ENCODE results near the gene TTI1.

TTI1 gene

DNA sequence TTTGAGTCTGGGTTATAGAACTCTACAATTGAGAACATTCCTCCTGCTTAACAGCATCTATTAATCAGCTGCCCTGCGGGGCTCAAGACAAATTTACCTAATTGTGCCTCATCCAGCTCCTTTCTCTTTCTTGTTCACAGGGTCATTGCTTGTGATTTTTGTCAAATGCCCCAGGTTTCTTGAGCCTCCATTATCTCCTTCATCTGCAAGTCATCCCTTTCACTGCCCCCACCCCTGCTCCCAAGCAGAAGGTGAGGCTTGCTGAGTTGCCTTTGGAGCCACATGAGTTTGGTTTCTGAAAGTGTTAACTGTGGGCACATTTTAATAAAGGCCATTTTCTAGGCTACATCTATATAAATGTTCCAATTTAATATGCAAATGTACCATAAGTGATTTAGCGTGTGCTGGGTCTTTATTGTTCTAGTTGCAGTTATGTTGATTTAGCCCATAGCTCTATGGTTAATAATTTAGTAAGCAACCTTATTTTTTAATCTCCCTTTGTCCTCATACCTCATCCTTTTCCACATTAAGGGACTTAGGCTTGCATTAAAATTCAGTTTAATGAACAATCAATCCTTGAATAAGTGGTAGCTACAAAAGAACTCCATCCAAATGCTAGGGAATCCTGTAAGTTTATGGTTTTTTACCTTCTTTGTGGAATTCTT is 74.3 kb downstream of the TTI1 start:
- DNase-seq = no peak

DNA sequence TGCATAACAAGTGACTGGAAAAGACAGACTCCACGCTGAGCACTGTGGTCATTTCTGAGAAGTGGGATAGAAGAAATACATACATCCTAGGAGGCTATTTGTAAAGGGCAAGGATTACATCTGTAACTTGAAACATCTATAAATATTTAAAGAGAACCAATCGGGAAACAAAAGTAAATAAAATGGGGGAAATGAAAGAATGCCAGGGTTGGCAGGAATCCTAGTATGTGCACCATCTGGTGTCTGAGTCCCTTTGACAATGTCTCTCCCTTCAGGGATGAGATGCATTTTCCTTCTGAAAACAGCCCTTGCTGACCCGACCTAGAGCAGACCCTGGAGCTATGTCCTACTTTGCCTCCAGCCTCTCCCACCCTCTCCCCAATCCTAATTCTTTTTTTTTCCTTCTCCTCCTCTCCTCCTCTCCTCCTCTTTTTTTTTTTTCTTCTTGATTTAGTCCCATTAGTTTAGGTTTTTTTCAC is 77.1 kb downstream of the TTI1 start:
- no peak for DNase-seq

DNA sequence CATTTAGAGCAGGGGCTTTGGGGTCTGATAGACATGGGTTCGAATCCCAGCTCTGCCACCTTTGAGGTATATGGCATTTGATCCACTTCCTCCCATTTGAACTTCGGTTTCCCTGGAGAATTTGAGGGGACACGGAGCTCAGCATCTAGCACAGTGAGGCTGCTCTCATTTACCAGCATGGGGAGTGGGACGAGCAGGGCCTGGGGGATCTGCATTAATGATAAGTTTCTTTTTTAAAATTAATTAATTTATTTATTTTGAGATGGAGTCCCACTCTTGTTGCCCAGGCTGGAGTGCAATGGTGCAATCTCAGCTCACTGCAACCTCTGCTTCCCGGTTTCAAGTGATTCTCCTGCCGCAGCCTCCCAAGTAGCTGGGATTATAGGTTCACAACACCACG is 77.7 kb downstream of the TTI1 start:
- DNase-seq = no peak

DNA sequence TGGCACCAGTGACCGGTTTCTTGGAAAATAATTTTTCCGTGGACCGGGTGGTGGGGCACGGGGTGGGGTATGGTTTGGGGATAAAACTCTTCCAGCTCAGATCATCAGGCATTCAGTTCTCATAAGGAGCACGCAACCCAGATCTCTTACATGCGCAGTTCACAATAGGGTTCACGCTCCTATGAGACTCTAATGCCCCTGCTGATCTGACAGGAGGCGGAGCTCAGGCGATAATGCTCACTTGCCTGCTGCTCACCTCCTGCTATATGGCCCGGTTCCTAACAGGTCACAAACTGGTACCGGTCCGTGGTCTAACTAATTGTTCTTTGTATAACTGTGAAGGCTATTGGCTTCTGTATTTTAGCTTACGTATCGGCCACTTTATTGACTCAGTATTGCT is 78.6 kb downstream of the TTI1 start:
- DNase-seq = no peak

DNA sequence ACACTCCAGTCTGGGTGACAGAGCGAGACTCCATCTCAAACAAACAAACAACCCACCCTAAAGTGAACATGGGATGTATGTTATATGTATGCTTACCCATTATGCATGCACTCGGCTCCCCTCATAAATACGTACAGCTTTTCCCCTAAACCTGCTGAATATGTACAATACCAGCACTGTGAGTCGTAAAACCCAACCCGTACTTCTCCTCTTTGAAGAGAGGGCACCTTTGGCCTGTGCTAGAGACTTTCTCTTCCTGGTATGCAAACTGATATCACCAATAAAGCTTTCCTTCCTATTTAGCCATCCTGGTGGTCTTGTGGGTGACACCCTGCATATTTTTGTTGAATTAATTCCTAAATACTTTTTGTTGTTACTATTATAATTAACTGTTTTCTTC is 79.1 kb downstream of the TTI1 start:
- DNase-seq = no peak

DNA sequence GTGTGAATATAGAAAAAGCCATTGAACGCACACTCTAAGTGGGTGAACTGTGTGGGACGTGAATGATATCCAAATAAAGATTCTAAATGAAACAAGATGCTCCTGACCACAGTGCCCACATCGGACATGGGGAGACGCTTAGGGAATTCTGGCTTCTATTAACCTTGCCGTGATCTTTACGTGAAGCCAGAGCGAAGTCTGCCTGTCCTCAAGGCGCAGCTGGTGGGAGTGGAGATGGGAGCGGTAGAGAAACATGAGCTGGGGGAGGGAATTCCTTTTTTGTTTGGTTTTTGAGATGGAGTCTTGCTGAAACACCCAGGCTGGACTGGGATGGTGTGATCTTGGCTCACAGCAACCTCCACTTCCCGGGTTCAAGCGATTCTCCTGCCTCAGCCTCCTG is 84.3 kb downstream of the TTI1 start:
- DNase-seq = no peak

DNA sequence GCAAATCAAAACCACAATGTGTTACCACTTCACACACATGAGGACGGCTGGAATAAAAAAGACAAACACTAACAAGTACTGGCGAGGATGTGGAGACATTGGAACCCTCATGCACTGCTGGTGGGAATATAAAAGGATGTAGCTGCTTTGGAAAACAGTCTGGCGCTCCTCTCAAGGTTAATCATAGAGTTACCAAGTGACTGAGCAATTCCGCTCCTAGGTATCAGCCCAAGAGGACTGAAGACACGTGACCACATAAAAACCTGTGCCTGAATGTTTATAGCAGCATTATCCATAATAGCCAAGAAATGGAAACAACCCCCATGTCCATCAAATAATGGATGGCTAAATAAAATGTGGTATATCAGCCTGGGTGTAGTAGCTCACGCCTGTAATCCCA is 85.3 kb downstream of the TTI1 start:
- no peak for DNase-seq

DNA sequence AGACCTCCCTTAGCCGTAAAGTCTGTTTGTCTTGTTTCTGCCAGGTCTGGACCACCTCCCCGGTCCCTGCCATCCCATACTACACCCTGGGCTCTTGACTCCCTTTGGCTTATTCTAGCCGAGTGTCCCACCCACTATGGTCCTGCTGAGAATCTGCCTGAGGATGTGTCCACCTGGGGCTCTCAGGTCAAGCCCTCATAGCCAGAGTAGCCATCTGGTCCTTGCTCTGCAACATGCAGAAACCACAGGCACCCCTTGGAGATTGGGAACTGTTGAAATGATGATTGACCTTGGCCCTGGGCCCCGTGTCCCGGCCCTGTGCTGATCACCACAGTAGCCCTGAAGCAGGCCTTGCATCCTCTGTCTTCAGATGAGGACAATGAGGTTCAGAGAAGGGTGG is 86.3 kb downstream of the TTI1 start:
- DNase-seq = no peak

DNA sequence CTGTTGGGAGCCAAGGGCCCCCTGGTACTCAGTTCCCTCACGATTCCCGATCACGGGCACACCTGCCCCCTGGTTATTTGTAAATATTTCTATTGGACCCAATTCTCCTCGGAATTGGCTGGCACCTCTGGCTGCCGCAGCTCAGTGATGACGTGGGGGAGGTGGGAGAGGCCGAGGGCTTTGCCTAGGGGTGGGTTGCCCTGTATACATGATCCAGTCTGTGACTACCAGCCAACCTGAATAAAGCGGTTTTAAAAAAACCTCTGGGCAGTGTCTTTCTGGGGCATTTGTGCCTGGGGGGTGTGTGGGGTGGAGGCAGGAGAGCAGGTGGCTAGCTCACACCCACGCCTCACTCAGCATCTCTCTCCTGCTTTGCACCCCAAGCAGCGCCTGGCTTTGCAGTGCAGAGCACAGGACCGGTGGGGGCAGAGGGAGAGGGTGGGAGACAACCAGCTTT is 88.1 kb downstream of the TTI1 start:
- no peak for DNase-seq

DNA sequence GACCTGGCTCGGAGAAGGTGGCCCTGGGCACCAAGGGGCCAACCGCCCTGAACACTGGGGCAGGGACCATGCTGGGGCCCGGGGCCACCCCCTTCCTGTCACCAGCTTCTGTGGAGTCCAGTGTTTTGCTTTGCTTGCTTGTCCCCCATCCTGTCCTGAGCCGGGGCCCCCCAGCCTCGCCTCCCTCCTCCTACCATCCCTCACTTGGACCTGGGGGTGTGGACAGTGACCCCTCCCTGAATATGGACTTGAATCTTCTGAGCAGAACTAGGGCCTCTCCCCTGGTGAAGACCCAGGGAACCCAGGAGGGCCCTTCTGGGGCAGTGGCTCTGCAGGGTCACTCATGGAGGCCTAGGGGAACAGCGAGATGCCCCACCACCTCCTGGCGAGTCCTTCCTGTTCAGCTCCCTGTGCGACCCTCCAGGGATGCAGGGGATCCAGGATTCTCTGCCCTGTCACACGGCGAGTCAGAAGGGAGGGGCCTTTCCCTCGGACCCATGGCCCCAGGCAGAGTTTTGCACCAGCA is 88.7 kb downstream of the TTI1 start:
- no peak for DNase-seq

DNA sequence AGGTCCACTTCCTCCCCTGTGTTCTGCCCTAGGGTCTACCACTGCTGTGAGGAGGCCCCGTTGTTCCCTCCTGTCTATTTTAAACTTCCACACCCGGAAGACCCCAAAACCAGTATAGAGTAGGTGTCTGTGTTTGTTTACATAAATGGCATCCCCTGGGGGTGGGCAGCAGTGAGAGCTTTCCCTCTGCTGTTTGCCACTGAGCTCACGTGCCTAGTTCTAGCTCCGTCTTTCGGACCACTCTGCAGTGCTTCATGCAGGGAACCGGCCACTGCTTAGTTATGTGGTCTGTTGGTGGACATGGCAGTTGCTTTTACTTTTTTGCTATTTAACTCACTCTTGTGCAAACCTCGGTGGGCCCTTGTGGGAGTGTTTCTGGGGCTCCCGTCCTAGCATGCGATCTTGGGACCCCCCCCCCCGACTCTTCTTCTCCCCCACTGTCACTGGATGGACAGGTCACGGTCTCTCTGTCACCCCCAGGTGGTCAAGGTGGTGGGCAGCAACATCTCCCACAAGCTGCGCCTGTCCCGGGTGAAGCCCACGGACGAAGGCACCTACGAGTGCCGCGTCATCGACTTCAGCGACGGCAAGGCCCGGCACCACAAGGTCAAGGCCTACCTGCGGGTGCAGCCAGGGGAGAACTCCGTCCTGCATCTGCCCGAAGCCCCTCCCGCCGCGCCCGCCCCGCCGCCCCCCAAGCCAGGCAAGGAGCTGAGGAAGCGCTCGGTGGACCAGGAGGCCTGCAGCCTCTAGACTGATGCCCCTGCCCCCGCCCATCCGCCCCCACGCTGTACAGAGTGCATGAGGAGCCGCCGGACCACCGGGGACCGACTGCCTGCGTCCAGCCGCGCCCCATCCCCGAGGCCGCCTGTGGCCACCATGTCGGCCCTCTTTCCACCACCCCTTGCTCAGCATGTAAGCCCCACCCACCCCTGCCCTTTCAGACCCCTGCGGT is 89.5 kb downstream of the TTI1 start:
- DNase-seq = no peak

DNA sequence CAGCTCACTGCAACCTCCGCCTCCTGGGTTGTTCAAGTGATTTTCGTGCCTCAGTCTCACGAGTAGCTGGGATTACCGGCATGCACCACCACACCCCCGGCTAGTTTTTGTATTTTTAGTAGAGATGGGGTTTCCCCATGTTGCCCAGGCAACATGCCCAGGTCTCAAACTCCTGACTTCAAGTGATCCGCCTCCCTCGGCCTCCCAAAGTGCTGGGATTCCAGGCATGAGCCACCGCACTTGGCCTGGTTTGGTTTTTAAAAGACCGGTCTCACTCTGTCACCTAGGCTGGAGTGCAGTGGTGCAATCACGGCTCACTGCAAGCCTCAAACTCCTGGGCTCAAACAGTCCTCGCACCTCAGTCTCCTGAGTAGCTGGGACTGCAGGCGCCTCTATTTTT is 90.2 kb downstream of the TTI1 start:
- no peak for DNase-seq

DNA sequence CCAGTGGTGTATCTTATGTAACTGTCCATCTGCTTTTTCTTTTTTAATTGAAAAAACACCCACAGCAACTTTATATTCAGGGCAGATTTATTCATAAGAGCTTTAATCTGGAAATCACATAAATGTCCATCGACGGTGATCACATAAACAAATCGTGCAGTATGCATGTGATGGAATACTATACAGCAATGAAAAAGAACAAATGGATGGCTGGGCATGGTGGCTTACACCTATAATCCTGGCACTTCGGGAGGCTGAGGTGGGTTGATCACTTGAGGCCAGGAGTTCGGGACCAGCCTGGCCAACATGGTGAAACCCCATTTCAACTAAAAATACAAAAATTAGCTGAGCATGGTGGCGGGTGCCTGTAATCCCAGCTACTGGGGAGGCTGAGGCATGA is 91.3 kb downstream of the TTI1 start:
- DNase-seq = no peak

DNA sequence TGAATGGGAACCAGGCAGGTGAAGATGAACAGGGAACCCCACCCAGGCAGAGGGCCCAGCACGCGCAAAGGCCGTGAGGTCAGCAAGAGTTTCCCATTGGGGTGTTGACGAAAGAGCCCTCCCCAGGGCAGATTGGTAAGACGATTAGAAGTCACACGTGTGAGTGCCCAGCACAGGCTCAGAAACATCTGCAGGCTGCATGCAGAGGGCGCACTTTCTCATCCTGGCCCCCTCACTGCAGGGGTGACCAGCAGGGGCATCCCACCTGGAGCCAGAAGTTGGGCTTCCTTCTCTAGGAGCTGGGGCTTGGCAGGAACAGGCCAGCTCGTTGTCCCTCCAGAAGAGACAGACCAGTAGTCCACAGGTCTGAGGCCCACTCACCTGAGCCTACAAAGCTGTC is 91.9 kb downstream of the TTI1 start:
- DNase-seq = no peak

DNA sequence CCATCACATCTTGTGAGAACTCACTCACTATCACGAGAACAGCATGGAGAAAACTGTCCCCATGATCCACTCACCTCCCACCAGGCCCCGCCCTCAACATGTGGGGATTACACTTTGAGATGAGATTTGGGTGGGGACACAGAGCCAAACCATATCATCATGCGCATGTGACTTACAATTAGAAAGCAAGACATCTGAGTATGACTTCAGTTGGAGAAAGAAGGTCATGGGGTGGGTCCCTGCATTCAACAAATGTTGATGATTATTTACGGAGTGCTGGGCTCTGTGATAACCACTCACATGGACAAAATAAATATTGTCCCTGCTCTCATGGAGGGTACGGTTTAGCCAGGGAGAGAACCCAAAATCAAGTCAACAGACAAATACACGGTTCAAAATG is 92.4 kb downstream of the TTI1 start:
- no peak for DNase-seq

DNA sequence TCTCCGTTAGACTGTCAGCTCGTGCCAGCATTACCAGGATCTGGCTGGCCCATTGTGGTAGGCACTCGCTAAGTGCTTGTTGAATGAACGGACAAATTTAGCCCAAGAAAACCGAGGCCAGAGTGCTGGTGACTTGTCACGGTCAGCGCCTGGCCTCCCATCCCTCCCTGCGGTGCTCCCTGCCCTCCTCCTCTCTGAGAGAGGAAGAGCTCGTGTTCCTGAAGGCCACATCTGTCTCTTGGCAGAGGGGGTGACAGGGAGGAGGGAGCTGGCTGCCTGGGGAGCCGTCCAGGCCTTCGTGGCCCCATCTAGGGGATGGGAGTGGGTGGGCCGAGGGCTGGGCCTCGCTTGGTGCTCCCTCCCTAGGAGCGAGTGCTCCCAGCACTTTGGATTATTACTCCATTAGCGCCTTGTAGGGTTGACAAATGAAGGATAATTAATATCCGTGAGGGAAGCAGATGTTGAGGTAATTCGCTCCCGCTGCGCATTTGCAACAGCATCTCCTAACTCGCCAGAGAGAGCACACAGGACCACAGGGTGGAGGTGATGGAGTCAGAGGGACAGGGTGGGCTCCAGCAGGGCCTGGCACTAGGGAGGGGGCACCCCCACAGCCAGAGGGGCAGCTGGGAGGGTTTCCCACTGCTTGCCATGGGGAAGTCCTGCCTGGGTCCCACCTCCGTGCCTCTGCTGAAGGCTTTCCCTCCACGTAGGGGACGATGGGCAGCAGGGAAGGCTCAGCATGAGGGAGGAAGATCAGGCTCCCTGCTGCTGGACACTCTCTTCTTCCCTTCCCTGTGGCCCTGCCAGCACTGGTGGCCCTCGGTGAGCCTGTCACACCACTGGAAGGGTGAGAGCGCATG is 93.3 kb downstream of the TTI1 start:
- no peak for DNase-seq

DNA sequence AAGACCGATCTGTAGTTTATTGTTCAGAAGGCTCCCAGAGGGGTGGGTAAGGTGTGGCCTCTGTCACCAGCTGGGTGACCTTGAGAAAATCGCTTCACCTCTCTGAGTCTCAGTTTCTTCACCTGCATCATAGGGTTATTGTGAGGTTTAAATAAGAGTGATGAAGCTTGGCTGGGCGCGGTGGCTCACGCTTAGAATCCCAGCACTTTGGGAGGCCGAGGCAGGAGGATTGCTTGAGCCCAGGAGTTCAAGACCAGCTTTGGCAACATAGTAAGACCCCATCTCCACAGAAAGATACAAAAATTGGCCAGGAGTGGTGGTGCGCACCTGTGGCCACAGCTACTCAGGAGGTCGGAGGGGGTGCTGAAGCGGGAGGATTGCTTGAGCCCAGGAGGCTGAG is 94.3 kb downstream of the TTI1 start:
- no peak for DNase-seq

DNA sequence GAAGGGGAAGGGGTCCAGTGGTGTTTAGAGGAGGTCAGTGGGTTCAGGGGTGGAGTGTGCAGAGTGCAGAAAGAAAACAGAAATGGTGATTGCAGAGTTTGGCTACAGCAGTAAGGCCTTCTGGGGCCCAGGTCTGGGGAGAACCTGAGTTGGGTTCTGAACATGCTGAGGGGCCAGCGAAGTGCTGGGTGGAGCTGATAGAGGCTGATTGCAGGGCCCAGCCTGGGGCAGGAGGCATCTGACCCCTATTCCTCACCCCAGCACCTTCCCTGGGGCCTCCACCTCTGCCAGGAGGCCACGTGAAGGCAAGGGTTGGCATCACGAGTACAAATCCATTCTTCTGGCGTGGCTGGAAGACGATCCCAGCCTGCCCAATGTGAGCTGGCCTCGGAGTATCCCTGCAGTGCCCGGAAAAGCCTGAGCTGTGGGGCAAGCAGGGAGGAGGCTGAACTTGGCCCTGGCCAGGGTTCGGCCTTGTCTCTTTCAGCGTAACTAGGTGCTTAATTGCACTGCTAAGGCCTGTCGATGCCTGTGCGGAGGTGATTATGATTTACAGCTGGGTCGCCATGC is 95.0 kb downstream of the TTI1 start:
- DNase-seq = no peak

DNA sequence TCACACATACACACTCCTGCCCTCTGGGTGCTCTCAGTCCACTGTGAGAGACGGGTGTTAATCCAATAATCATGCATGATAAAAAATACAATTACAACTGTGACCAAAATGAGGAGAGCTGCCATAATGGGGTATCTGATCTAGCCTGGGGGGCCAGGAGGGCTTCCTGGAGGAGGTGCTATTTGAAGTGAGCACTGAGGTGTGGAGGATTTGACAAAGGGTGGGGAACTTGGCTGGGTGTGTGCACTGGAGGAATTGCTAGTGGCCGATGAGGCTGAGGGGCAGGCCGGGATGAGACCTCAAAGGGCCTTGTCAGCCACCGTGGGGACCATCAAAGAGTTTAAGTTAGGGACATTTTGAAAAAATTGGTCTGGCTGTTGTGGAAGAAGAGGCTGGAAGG is 95.6 kb downstream of the TTI1 start:
- DNase-seq = no peak

DNA sequence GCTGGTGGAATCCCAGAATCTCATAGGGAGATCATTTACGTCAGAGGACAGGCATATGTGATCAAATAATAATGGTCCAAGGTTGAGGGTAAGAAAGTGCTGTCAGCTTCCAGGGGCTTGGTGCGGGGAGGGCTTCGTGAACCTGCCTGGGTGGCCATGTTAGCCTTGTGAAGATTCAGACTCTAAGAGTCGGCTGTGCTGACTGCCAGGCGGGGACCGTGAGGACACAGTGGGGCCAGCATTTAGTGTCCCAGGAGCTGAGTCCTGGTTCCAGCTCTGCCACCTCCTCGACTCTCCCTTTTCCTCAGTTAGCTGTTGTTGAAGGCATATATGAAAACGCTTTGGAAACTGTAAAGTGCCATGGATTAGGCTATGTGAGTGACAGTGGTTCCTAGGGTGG is 96.8 kb downstream of the TTI1 start:
- DNase-seq = no peak

DNA sequence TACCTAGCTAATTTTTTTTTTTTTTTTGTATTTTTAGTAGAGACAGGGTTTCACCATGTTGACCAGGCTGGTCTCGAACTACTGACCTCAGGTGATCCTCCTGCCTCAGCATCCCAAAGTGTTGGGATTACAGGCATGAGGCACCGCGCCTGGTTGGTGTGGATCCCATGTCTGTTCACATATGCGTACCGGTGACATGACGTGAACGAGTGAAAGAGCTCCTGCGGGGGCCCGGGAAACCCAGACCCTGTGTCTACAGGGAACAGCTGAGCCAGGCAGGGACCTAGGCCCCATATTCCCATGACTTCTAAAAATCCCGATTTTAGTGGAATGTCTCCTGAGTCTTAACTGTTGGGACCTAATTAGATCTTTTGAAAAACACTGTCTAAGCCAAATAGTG is 97.2 kb downstream of the TTI1 start:
- no peak for DNase-seq

DNA sequence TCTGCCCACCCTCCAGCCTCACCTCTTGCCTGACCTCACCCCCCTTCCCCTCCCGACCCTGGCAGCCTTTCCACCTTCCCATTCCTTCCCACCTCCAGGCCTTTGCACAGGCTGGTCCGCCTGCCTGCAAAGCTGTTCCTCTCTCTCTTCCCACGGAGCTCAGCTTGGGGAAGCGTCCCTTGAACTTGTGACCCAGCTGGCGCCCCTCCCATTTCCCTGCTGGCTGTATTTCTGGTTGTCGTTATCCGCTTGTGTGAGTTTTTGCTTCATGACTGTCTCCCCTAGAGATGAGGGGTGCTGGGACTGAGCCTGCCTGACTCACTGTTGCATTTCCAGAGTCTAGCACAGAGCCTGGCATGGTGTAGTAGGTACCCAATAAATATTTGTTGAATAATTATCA is 97.8 kb downstream of the TTI1 start:
- no peak for DNase-seq

Data from GF-D8 (cell line).